Endothelial cell of umbilical vein (primary cell): Measurements from ENCODE around the gene LMO1. TPM values are rescaled to one million over a fixed set of nuclear protein-coding genes. Genes with fewer than 3 reads are reported as not detected.

Source experiments
- BruUV-seq: library from RNA; stranded (reverse); fragments of 400-500 nt; replicated peaks from 2 replicates; lab custom pipeline; 2021; lab: Mats Ljungman, UMichigan
- CTCF ChIA-PET: fragments of 300-600, 350-600 bp; sonication (Branson Sonifier 250); formaldehyde crosslinking; loops from one replicate; lab custom pipeline; 2021; ENCODE audit warnings: antibody characterized with exemption, inconsistent platforms; lab: Charles Lee
- POLR2A ChIA-PET: fragments of 300-600, 350-600 bp; sonication (Branson Sonifier 250); formaldehyde crosslinking; loops from one replicate; lab custom pipeline; 2021; ENCODE audit warnings: antibody characterized with exemption, inconsistent platforms; lab: Charles Lee
- DNase-seq: peaks from one replicate; pipeline ENCODE4 v3.0.0-alpha.2; 2011; ENCODE audit warnings: low read depth, low spot score
- FAIRE-seq: peaks from 2 replicates; lab custom pipeline; 2011; peaks lifted over from hg19 to GRCh38; lab: Jason Lieb, UNC
- H2AFZ ChIP-seq: 2 replicates; pipeline ENCODE4 v1.6.0; 2012; ENCODE audit warnings: low read depth, low read length, control low read depth, inconsistent platforms
- H3K27ac ChIP-seq: 2 replicates; pipeline ENCODE4 v1.5.1; 2011; ENCODE audit warnings: low read depth, mild to moderate bottlenecking, control low read depth, low read length, moderate library complexity; ENCODE audit not compliant: insufficient read depth
- H3K27me3 ChIP-seq, 2 experiments: 2 replicates each; pipeline versions ENCODE4 v1.6.0 to v1.6.1; 2011; ENCODE audit warnings: low read length in 2 of 2, mixed read lengths in 1 of 2; ENCODE audit not compliant: control insufficient read depth in 2 of 2, insufficient read depth in 2 of 2
- H3K36me3 ChIP-seq, 2 experiments: 2 replicates in 1 of 2; 3 replicates in 1 of 2; pipeline ENCODE4 v1.5.1; 2011; ENCODE audit warnings: low read length in 2 of 2, mild to moderate bottlenecking in 1 of 2, moderate library complexity in 1 of 2; ENCODE audit not compliant: control insufficient read depth in 2 of 2, insufficient read depth in 2 of 2; ENCODE audit errors: extremely low read depth in 1 of 2
- H3K4me1 ChIP-seq: 3 replicates; pipeline ENCODE4 v1.5.1; 2011; ENCODE audit warnings: mild to moderate bottlenecking, low read length; ENCODE audit not compliant: control insufficient read depth, insufficient read depth; ENCODE audit errors: extremely low read depth
- H3K4me2 ChIP-seq: 2 replicates; pipeline ENCODE4 v1.6.1; 2011; ENCODE audit warnings: low read length, control low read depth, mixed read lengths; ENCODE audit not compliant: insufficient read depth
- H3K4me3 ChIP-seq, 3 experiments: fragments of 200-600 bp in 1 of 3; sonication (generic), shearing (Covaris generic) in 1 of 3; replicated peaks in 1 of 3; 2 replicates each; pipeline ENCODE4 v1.5.1; 2011 to 2016; ENCODE audit warnings: control low read depth in 3 of 3, low read length in 3 of 3, mild to moderate bottlenecking in 2 of 3, inconsistent platforms in 1 of 3, low read depth in 1 of 3, moderate library complexity in 1 of 3; ENCODE audit not compliant: insufficient read depth in 1 of 3
- H3K79me2 ChIP-seq: 2 replicates; pipeline ENCODE4 v1.6.0; 2012; ENCODE audit warnings: low read length, inconsistent platforms; ENCODE audit not compliant: control insufficient read depth, insufficient read depth
- H3K9ac ChIP-seq: replicated peaks from 2 replicates; pipeline ENCODE3; 2011; ENCODE audit warnings: low read length, control low read depth; ENCODE audit not compliant: insufficient read depth; ENCODE audit errors: extremely low read depth
- H3K9me1 ChIP-seq: replicated peaks from 3 replicates; pipeline ENCODE4 v1.6.0; 2011; ENCODE audit warnings: mild to moderate bottlenecking, low read length; ENCODE audit not compliant: control insufficient read depth, insufficient read depth; ENCODE audit errors: extremely low read depth
- H3K9me3 ChIP-seq: replicated peaks from 2 replicates; pipeline ENCODE4 v1.5.1; 2012; ENCODE audit warnings: low read length, inconsistent platforms; ENCODE audit not compliant: control insufficient read depth, insufficient read depth
- H4K20me1 ChIP-seq: replicated peaks from 2 replicates; pipeline ENCODE3; 2011; ENCODE audit warnings: mild to moderate bottlenecking, low read length; ENCODE audit not compliant: control insufficient read depth, insufficient read depth; ENCODE audit errors: extremely low read depth
- EZH2 ChIP-seq: IDR thresholded peaks from 2 replicates; pipeline ENCODE4 v1.6.1; 2012; ENCODE audit warnings: borderline replicate concordance, low read depth, mild to moderate bottlenecking, moderate library complexity, low read length, inconsistent platforms; ENCODE audit not compliant: severe bottlenecking
- FOS ChIP-seq: IDR thresholded peaks from 2 replicates; pipeline ENCODE4 v1.6.1; 2011; ENCODE audit warnings: mild to moderate bottlenecking, low read length, moderate library complexity, borderline replicate concordance; ENCODE audit not compliant: insufficient read depth
- GATA2 ChIP-seq: IDR thresholded peaks from 2 replicates; pipeline ENCODE4 v1.7.0; 2011; ENCODE audit warnings: low read depth, mild to moderate bottlenecking, moderate library complexity, mixed read lengths, low read length; ENCODE audit not compliant: insufficient read length, insufficient read depth
- JUN ChIP-seq: IDR thresholded peaks from 2 replicates; pipeline ENCODE4 v1.6.1; 2011; ENCODE audit warnings: borderline replicate concordance, low read depth; ENCODE audit not compliant: insufficient read length, insufficient read depth
- MYC ChIP-seq: IDR thresholded peaks from one replicate; pipeline ENCODE4 v1.6.1; 2011; ENCODE audit warnings: mild to moderate bottlenecking, low read depth, low read length
- POLR2A ChIP-seq: IDR thresholded peaks from 2 replicates; pipeline ENCODE4 v1.6.1; 2012; ENCODE audit warnings: low read depth, mild to moderate bottlenecking, control low read depth, low read length
- POLR2AphosphoS5 ChIP-seq: IDR thresholded peaks from 2 replicates; pipeline ENCODE4 v1.6.1; 2012; ENCODE audit warnings: low read depth, mild to moderate bottlenecking, control low read depth, low read length, moderate library complexity; ENCODE audit not compliant: insufficient read depth
- dilution Hi-C: fragments of 300-500 bp; cut with MboI; formaldehyde crosslinking; loops from one replicate; pipeline ENCODE4 v1.15.0; 2019; ENCODE audit warnings: low sequenced_read_pairs; ENCODE audit not compliant: extremely low pct_ligation_motif_present
- intact Hi-C: fragments of 100-400 bp; cut with micrococcal nuclease; formaldehyde crosslinking; loops from one replicate; pipeline ENCODE4 v1.10.0; 2022
- polyA plus RNA-seq, 4 experiments: library from polyadenylated mRNA; depleted of rRNA in 3 of 4; stranded (reverse) in 3 of 4; unstranded in 1 of 4; fragments of >200 nt; gene quantifications; 2 replicates each; pipeline versions ENCODE4 v1.2.1 to v1.2.3, GENCODE V29; 2011 to 2012; ENCODE audit warnings: missing spikeins in 1 of 4
- total RNA-seq: library from RNA; stranded (reverse); gene quantifications from 2 replicates; pipeline ENCODE4 v1.2.3, GENCODE V29; 2021
- TF ChIP-seq, protein P1 (sequence below), 2 donors: IDR thresholded peaks; 1 replicate in 1 of 2; 2 replicates in 1 of 2; pipeline ENCODE4 v1.5.1; 2011; ENCODE audit warnings: low read length in 2 of 2, mild to moderate bottlenecking in 2 of 2, moderate library complexity in 2 of 2, control low read depth in 1 of 2, inconsistent platforms in 1 of 2, low read depth in 1 of 2; ENCODE audit not compliant: insufficient read depth in 1 of 2; ENCODE audit errors: extremely low read depth in 1 of 2
- TF ChIP-seq, protein P2 (sequence below): IDR thresholded peaks from 2 replicates; pipeline ENCODE4 v1.6.1; 2011; ENCODE audit not compliant: insufficient read depth, insufficient read length

LMO1 gene
- total and polyA plus RNA-seq, 2 donors (not counting 3 experiments of a cell fraction or from before 2014, with no cell fraction given): not detected

DNA sequence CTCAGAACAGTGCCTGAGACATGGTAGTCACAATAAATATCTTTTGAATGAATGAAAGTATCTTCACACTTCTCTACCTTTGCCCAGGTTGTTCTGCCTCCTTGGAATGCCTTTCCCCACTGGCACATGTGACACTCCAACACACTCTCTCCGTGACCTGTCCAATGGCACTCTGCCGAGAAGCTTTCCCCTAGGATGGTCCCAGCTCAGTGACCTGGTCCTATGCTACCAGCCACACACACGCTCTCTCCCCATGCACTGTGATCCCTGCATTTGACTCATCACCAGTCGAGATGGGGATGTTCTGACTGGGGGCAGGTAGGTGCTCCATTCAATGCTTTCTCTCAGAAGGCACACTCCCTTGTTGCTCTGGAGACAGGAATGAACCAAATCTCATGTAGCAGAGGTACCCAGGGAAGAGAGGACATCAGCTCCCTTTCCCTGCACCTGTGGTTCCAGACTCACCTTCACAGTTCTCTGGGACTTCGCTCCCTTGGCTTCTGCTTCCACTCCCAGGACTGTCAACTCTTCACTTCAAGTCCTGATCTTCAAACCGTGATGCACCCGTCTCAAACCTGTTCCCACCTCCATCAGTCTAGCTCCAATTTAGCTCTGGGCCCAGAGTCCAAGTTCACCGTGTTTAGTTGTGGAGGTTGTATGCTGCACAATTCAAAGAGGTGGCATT, 30.7 kb upstream of the LMO1 start:
- Histone ChIP-seq H3K27ac (no peak overlapping the region), H2AFZ (no peak overlapping the region), H3K9ac (no peak overlapping the region), H3K4me3 (no peak overlapping the region), H3K27me3 (no peaks in the 10 kb centered on the region), H3K4me1 (no peaks in the 10 kb centered on the region), H3K36me3 (no peaks in the 10 kb centered on the region), H3K9me3 (no peaks in the 10 kb centered on the region), H3K79me2 (no peaks in the 10 kb centered on the region), H4K20me1 (no peaks in the 10 kb centered on the region), H3K9me1 (no peaks in the 10 kb centered on the region), H3K4me2 (no peak overlapping the region)
- dilution Hi-C loops (no loop called here), intact Hi-C loops (no loop called here)
- DNase-seq (no peak), FAIRE-seq (no peak)
- no peak for TF ChIP-seq FOS
- TF ChIP-seq EZH2: no peak
- no peak for TF ChIP-seq POLR2AphosphoS5
- TF ChIP-seq, protein P1, sequence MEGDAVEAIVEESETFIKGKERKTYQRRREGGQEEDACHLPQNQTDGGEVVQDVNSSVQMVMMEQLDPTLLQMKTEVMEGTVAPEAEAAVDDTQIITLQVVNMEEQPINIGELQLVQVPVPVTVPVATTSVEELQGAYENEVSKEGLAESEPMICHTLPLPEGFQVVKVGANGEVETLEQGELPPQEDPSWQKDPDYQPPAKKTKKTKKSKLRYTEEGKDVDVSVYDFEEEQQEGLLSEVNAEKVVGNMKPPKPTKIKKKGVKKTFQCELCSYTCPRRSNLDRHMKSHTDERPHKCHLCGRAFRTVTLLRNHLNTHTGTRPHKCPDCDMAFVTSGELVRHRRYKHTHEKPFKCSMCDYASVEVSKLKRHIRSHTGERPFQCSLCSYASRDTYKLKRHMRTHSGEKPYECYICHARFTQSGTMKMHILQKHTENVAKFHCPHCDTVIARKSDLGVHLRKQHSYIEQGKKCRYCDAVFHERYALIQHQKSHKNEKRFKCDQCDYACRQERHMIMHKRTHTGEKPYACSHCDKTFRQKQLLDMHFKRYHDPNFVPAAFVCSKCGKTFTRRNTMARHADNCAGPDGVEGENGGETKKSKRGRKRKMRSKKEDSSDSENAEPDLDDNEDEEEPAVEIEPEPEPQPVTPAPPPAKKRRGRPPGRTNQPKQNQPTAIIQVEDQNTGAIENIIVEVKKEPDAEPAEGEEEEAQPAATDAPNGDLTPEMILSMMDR (IDR thresholded peaks at IDR 0.05; ENCODE audit: extremely low read depth in 1 of 2, insufficient read depth in 1 of 2, low read depth in 1 of 2, low read length in 2 of 2): no peak
- TF ChIP-seq, protein P2, sequence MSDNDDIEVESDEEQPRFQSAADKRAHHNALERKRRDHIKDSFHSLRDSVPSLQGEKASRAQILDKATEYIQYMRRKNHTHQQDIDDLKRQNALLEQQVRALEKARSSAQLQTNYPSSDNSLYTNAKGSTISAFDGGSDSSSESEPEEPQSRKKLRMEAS: no peak
- TF ChIP-seq POLR2A: no peak
- TF ChIP-seq JUN: no peak
- TF ChIP-seq MYC: no peak
- no peak for TF ChIP-seq GATA2
- ChIA-PET CTCF (no interaction called here), POLR2A (no interaction called here)
- no TSS peak for BruUV-seq
